Endothelial cell (in vitro differentiated cells): ENCODE results near the gene CACYBP. TPM values are rescaled to one million over a fixed set of nuclear protein-coding genes. Genes with fewer than 3 reads are reported as not detected.

ENCODE experiments used
- DNase-seq: peaks from one replicate; pipeline ENCODE4 v3.0.0; 2021; ENCODE audit warnings: low spot score
- H3K27ac Mint-ChIP-seq: one replicate; pipeline ENCODE4 v1.8.0; 2021; ENCODE audit warnings: mixed read lengths, inconsistent platforms; ENCODE audit not compliant: unreplicated experiment
- H3K27me3 Mint-ChIP-seq: one replicate; pipeline ENCODE4 v1.8.0; 2021; ENCODE audit warnings: mild to moderate bottlenecking, moderate library complexity, mixed read lengths, inconsistent platforms; ENCODE audit not compliant: unreplicated experiment
- H3K36me3 Mint-ChIP-seq: one replicate; pipeline ENCODE4 v1.8.0; 2021; ENCODE audit warnings: mild to moderate bottlenecking, low read depth, mixed read lengths, inconsistent platforms; ENCODE audit not compliant: unreplicated experiment
- H3K4me1 Mint-ChIP-seq: one replicate; pipeline ENCODE4 v1.8.0; 2021; ENCODE audit warnings: mild to moderate bottlenecking, mixed read lengths, inconsistent platforms; ENCODE audit not compliant: unreplicated experiment
- H3K4me3 Mint-ChIP-seq: one replicate; pipeline ENCODE4 v1.8.0; 2021; ENCODE audit warnings: mild to moderate bottlenecking, mixed read lengths, inconsistent platforms; ENCODE audit not compliant: unreplicated experiment
- H3K9me3 Mint-ChIP-seq: one replicate; pipeline ENCODE4 v1.8.0; 2021; ENCODE audit warnings: mixed read lengths, inconsistent platforms; ENCODE audit not compliant: unreplicated experiment
- CTCF ChIP-seq: fragments of 200-600 bp; sonication (generic); IDR thresholded peaks from one replicate; pipeline ENCODE4 v1.5.0; 2021; ENCODE audit warnings: antibody characterized with exemption; ENCODE audit not compliant: unreplicated experiment
- total RNA-seq: library from RNA; stranded (reverse); fragmentation: NEBNext Ultra II Directional; extraction: Animal tissue kit (Norgen Biotek cat#: 25700); gene quantifications from one replicate; pipeline ENCODE4 v1.2.1, GENCODE V29; 2021; ENCODE audit not compliant: unreplicated experiment

Gene CACYBP
- total RNA-seq, 1 donor from 2014 or later = 95.0 TPM

GRCh38 chr1:174966008-174966572, 33.7 kb upstream of the CACYBP start:
- H3K27me3 Mint-ChIP-seq = peaks cover 1% of the 10 kb centered on the region
- peaks cover 40% of the 10 kb centered on the region for H3K4me1 Mint-ChIP-seq
- no peaks in the 10 kb centered on the region for H3K36me3 Mint-ChIP-seq
- DNase-seq = no peak
- TF ChIP-seq CTCF = no peak
- H3K4me3 Mint-ChIP-seq = no peak overlapping the region
- peak overlapping the region; percentile 72 for H3K27ac Mint-ChIP-seq
- no peaks in the 10 kb centered on the region for H3K9me3 Mint-ChIP-seq

DNA sequence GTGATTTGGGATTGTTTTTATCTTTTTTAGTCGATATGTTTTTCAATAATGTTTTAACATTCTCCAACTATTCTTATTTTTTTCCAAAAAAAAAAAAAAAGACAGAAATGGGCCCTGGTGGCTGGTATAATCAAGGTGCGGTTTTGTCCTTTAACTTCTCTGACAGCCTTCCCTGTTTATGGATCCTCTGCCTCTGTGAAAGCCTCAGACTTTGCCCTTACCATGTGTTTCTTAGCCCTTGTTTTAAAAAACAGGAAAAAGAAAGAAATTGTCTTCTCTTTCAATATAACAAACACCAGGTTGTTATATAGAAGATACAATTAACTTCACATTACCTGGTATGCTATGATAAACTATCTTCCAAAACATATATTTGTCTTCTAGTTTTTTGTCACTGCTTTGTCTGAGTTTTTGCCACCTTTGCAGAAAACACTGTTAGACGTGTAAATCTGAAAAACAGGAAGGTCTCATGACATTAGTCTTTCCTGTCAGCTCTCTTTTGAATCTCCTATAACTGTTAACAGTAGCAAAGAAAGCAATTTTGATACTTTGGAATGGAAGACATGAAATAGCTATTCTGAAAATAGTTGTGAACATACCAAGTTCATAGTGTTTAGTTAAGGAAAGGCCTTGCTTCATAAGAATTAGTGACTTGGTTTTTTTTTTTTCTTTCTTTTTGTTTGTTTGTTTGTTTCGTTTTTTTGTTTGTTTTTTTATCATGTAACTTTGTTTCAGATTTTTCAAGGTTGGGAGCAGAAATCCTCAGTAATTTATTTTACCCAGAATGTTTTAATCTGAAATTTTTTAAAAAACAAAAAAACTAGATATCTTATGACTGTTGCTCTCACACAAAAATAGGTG, 31.7 kb upstream of the CACYBP start:
- H3K4me1 Mint-ChIP-seq = peaks cover 48% of the 10 kb centered on the region

GRCh38 chr1:174968750-174969244, 30.9 kb upstream of the CACYBP start:
- no peaks in the 10 kb centered on the region for H3K9me3 Mint-ChIP-seq
- no peak overlapping the region for H3K4me3 Mint-ChIP-seq
- DNase-seq = no peak
- H3K27me3 Mint-ChIP-seq = peaks cover 3% of the 10 kb centered on the region
- peaks cover 48% of the 10 kb centered on the region for H3K4me1 Mint-ChIP-seq
- peak overlapping the region; percentile 96 for H3K27ac Mint-ChIP-seq
- H3K36me3 Mint-ChIP-seq = no peaks in the 10 kb centered on the region
- no peak for TF ChIP-seq CTCF

More for the DNA sequence above, 31.7 kb upstream of the CACYBP start:
- TF ChIP-seq CTCF = no peak
- peak overlapping the region; percentile 96 for H3K27ac Mint-ChIP-seq
- peaks cover 4% of the 10 kb centered on the region for H3K27me3 Mint-ChIP-seq
- H3K36me3 Mint-ChIP-seq = no peaks in the 10 kb centered on the region
- DNase-seq = no peak
- no peak overlapping the region for H3K4me3 Mint-ChIP-seq
- H3K9me3 Mint-ChIP-seq = no peaks in the 10 kb centered on the region

GRCh38 chr1:174969977-174970376, 29.8 kb upstream of the CACYBP start:
- peak overlapping the region; percentile 22 for H3K27ac Mint-ChIP-seq
- no peaks in the 10 kb centered on the region for H3K36me3 Mint-ChIP-seq
- no peak for TF ChIP-seq CTCF
- no peak for DNase-seq
- no peak overlapping the region for H3K4me3 Mint-ChIP-seq
- H3K4me1 Mint-ChIP-seq = peaks cover 40% of the 10 kb centered on the region
- no peaks in the 10 kb centered on the region for H3K9me3 Mint-ChIP-seq
- peaks cover 3% of the 10 kb centered on the region for H3K27me3 Mint-ChIP-seq

DNA sequence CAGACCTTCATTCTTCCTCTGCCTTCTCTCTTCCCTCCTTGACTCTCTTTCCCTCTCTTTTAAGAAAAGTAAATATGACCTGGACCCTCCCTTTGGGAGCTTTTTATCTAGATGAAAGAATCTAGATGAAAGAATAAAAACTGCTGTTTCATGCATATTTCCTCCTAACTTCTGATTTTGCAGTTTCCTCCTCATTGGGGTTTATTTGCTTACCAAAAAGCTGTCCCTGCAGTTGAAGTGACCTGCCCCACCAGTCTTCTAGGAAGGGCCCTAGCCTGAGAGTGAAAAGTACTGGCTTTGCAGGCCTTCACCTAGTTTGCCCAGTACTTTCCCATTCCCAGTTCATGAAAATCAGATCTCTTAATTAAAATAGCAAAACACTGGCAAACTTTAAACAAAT, 28.3 kb upstream of the CACYBP start:
- Mint-ChIP-seq H3K27ac (no peak overlapping the region), H3K4me3 (no peak overlapping the region), H3K9me3 (no peaks in the 10 kb centered on the region), H3K27me3 (peaks cover 3% of the 10 kb centered on the region), H3K36me3 (no peaks in the 10 kb centered on the region), H3K4me1 (peaks cover 28% of the 10 kb centered on the region)
- DNase-seq = no peak
- TF ChIP-seq CTCF = no peak
